Keratinocyte (primary cell): ENCODE measurements around the gene C11orf97. TPM values are rescaled to one million over a fixed set of nuclear protein-coding genes. Genes with fewer than 3 reads are reported as not detected.

Source experiments
- DNase-seq: peaks from one replicate; pipeline ENCODE4 v3.0.0-alpha.2; 2011; ENCODE audit warnings: low read depth, missing footprints, low spot score
- FAIRE-seq: peaks from 2 replicates; lab custom pipeline; 2011; peaks lifted over from hg19 to GRCh38; lab: Jason Lieb, UNC
- H2AFZ ChIP-seq: 2 replicates; pipeline ENCODE4 v1.6.0; 2012; ENCODE audit warnings: low read length, control low read depth, inconsistent platforms; ENCODE audit not compliant: control insufficient read depth
- H3K27ac ChIP-seq: 2 replicates; pipeline ENCODE4 v1.5.1; 2011; ENCODE audit warnings: low read length; ENCODE audit not compliant: control insufficient read depth, insufficient read depth
- H3K27me3 ChIP-seq: 3 replicates; pipeline ENCODE4 v1.6.0; 2011; ENCODE audit warnings: low read length; ENCODE audit not compliant: control insufficient read depth, insufficient read depth; ENCODE audit errors: extremely low read depth
- H3K36me3 ChIP-seq, 2 experiments: 2 replicates in 1 of 2; 3 replicates in 1 of 2; pipeline ENCODE4 v1.5.1; 2011; ENCODE audit warnings: low read length in 2 of 2, mild to moderate bottlenecking in 1 of 2; ENCODE audit not compliant: control insufficient read depth in 2 of 2, insufficient read depth in 2 of 2; ENCODE audit errors: extremely low read depth in 1 of 2
- H3K4me1 ChIP-seq: 3 replicates; pipeline ENCODE4 v1.5.1; 2011; ENCODE audit warnings: low read length; ENCODE audit not compliant: control insufficient read depth, insufficient read depth; ENCODE audit errors: extremely low read depth
- H3K4me2 ChIP-seq: 3 replicates; pipeline ENCODE4 v1.6.0; 2011; ENCODE audit warnings: low read depth, low read length; ENCODE audit not compliant: control insufficient read depth, insufficient read depth; ENCODE audit errors: extremely low read depth
- H3K4me3 ChIP-seq, 3 experiments: fragments of 200-600 bp in 1 of 3; sonication (generic) in 1 of 3; 2 replicates in 2 of 3; 3 replicates in 1 of 3; pipeline ENCODE4 v1.5.1; 2011 to 2016; ENCODE audit warnings: low read length in 3 of 3, mild to moderate bottlenecking in 3 of 3, control low read depth in 2 of 3, inconsistent platforms in 1 of 3, low read depth in 1 of 3, mixed read lengths in 1 of 3, mixed run types in 1 of 3, moderate library complexity in 1 of 3; ENCODE audit not compliant: control insufficient read depth in 2 of 3, insufficient read depth in 2 of 3; ENCODE audit errors: extremely low read depth in 1 of 3
- H3K79me2 ChIP-seq: 2 replicates; pipeline ENCODE4 v1.6.0; 2012; ENCODE audit warnings: low read length; ENCODE audit not compliant: control insufficient read depth, insufficient read depth
- H3K9ac ChIP-seq: 3 replicates; pipeline ENCODE4 v1.6.0; 2011; ENCODE audit warnings: low read length; ENCODE audit not compliant: control insufficient read depth, insufficient read depth; ENCODE audit errors: extremely low read depth
- H3K9me1 ChIP-seq: 3 replicates; pipeline ENCODE4 v1.6.0; 2011; ENCODE audit warnings: low read length; ENCODE audit not compliant: control insufficient read depth, insufficient read depth; ENCODE audit errors: extremely low read depth
- H3K9me3 ChIP-seq: 2 replicates; pipeline ENCODE4 v1.5.1; 2012; ENCODE audit warnings: low read depth, low read length; ENCODE audit not compliant: control insufficient read depth
- H4K20me1 ChIP-seq: 3 replicates; pipeline ENCODE4 v1.6.0; 2011; ENCODE audit warnings: low read length; ENCODE audit not compliant: control insufficient read depth, insufficient read depth; ENCODE audit errors: extremely low read depth
- EZH2 ChIP-seq: IDR thresholded peaks from one replicate; pipeline ENCODE4 v1.6.1; 2012; ENCODE audit warnings: inconsistent platforms, mild to moderate bottlenecking, low read length, moderate library complexity
- dilution Hi-C: fragments of 300-500 bp; cut with MboI; formaldehyde crosslinking; loops from one replicate; pipeline ENCODE4 v1.7.0; 2020; ENCODE audit warnings: low sequenced_read_pairs; ENCODE audit not compliant: extremely low pct_ligation_motif_present
- polyA plus RNA-seq, 5 experiments: library from polyadenylated mRNA; depleted of rRNA in 3 of 5; stranded (reverse) in 3 of 5; stranded (forward) in 1 of 5; unstranded in 1 of 5; fragments of >200 nt; gene quantifications; 1 replicate in 1 of 5; 2 replicates in 3 of 5; 3 replicates in 1 of 5; pipeline versions ENCODE4 v1.2.1 to v1.2.3, GENCODE V29; 2011 to 2012; ENCODE audit warnings: missing spikeins in 2 of 5, low read depth in 1 of 5, low replicate concordance in 1 of 5
- TF ChIP-seq, protein P1 (sequence below), 3 experiments: IDR thresholded peaks in 1 of 3; conservative IDR thresholded peaks in 1 of 3; optimal IDR thresholded peaks in 1 of 3; 2 replicates in 2 of 3; 3 replicates in 1 of 3; pipeline versions ENCODE3 to v1.5.1; 2011; ENCODE audit warnings: low read length in 3 of 3, mild to moderate bottlenecking in 3 of 3, moderate library complexity in 2 of 3, control low read depth in 1 of 3, inconsistent platforms in 1 of 3; ENCODE audit not compliant: insufficient read depth in 2 of 3; ENCODE audit errors: extremely low read depth in 1 of 3

C11orf97 gene
- polyA plus RNA-seq, 1 donor (not counting 4 experiments of a cell fraction or from before 2014, with no cell fraction given): not detected

DNA sequence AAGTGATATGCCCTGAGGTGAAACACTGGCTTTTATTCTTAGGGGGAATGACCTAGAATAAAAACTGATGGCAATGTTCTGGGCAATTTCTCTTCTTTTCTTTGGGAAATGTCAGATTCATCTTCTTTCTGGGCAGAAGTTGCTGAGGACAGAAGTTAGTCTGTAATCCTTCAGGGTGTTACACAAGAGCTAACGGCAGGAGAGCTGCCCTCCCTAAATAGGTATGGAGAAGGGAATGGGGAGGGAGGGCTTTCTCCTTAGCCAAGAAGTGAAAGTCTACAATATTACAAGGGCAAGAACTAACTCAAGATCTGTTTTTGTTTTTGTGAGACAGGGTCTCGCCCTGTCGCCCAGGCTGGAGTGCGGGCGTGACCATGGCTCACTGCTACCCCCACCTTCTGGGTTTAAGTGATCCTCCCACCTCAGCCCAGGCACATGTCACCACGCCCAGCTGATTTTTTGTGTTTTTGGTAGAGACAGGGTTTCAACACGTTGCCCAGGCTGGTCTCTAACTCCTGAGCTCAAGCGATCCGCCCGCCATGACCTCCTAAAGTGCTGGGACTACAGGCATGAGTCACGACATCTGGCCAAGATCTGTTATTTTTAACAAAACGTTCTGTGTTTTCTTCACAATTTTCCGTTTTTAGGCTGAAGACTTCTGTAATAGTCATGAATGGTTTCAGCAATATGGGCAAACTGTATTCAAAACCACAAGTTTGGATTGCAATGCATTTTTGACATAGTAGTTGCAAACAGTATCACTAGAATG, 62.1 kb downstream of the C11orf97 start:
- H3K9me3 ChIP-seq: no peaks in the 10 kb centered on the region
- no peaks in the 10 kb centered on the region for H3K79me2 ChIP-seq
- no peak overlapping the region for H3K27ac ChIP-seq
- dilution Hi-C loops: no loop called here
- H4K20me1 ChIP-seq: no peaks in the 10 kb centered on the region
- H3K4me2 ChIP-seq: no peak overlapping the region
- H3K9ac ChIP-seq: no peak overlapping the region
- DNase-seq (no peak), FAIRE-seq (no peak)
- H3K4me1 ChIP-seq: no peaks in the 10 kb centered on the region
- no peak overlapping the region for H3K4me3 ChIP-seq
- H3K27me3 ChIP-seq: peaks cover 3% of the 10 kb centered on the region
- no peaks in the 10 kb centered on the region for H3K36me3 ChIP-seq
- no peak for TF ChIP-seq EZH2
- TF ChIP-seq, protein P1, sequence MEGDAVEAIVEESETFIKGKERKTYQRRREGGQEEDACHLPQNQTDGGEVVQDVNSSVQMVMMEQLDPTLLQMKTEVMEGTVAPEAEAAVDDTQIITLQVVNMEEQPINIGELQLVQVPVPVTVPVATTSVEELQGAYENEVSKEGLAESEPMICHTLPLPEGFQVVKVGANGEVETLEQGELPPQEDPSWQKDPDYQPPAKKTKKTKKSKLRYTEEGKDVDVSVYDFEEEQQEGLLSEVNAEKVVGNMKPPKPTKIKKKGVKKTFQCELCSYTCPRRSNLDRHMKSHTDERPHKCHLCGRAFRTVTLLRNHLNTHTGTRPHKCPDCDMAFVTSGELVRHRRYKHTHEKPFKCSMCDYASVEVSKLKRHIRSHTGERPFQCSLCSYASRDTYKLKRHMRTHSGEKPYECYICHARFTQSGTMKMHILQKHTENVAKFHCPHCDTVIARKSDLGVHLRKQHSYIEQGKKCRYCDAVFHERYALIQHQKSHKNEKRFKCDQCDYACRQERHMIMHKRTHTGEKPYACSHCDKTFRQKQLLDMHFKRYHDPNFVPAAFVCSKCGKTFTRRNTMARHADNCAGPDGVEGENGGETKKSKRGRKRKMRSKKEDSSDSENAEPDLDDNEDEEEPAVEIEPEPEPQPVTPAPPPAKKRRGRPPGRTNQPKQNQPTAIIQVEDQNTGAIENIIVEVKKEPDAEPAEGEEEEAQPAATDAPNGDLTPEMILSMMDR (optimal IDR thresholded peaks at IDR 0.05 in 1 of 3, IDR thresholded peaks at IDR 0.05 in 1 of 3, conservative IDR thresholded peaks at IDR 0.05 in 1 of 3; ENCODE audit: extremely low read depth in 1 of 3, insufficient read depth in 2 of 3, low read length in 3 of 3): no peak
- no peak overlapping the region for H2AFZ ChIP-seq
- no peaks in the 10 kb centered on the region for H3K9me1 ChIP-seq

DNA sequence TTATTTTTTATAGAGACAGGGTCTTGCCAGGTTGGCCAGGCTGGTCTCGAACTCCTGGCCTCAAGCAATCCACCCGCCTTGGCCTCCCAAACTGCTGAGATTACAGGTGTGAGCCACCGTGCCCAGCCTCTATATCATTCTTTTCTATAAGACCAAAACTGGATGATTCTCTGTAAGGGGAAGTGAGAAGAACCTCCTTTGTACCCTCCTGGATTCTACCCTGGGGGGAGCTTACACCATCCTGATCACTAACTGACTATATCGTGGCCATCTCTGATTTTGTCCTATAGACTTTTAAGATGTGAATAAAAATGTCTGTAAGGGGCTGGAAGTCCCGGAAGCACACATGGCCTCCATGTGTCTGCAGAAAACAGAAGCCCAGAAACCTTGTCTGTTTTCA, 64.0 kb downstream of the C11orf97 start:
- dilution Hi-C loops: no loop called here

More for the DNA sequence above, 64.0 kb downstream of the C11orf97 start:
- H3K27me3 ChIP-seq: peaks cover 3% of the 10 kb centered on the region
- H3K79me2 ChIP-seq: no peaks in the 10 kb centered on the region
- H3K4me3 ChIP-seq: no peak overlapping the region
- TF ChIP-seq, protein P1 (optimal IDR thresholded peaks at IDR 0.05 in 1 of 3, IDR thresholded peaks at IDR 0.05 in 1 of 3, conservative IDR thresholded peaks at IDR 0.05 in 1 of 3; ENCODE audit: extremely low read depth in 1 of 3, insufficient read depth in 2 of 3, low read length in 3 of 3): no peak
- TF ChIP-seq EZH2: no peak
- no peak for FAIRE-seq
- H3K4me2 ChIP-seq: no peak overlapping the region
- H3K9ac ChIP-seq: no peak overlapping the region
- DNase-seq: no peak
- no peak overlapping the region for H3K27ac ChIP-seq
- no peaks in the 10 kb centered on the region for H4K20me1 ChIP-seq
- H3K9me3 ChIP-seq: no peaks in the 10 kb centered on the region
- H3K9me1 ChIP-seq: no peaks in the 10 kb centered on the region
- no peaks in the 10 kb centered on the region for H3K36me3 ChIP-seq
- no peaks in the 10 kb centered on the region for H3K4me1 ChIP-seq
- H2AFZ ChIP-seq: no peak overlapping the region
